Lower leg skin (tissue), 3 donors: ENCODE data around the gene ATF6.

Experiments used
- POLR2A ChIP-seq, 2 donors: fragments of 450-650 bp; IDR thresholded peaks; one replicate each; pipeline ENCODE4 v1.6.1; 2016 to 2017; ENCODE audit warnings: antibody characterized with exemption in 2 of 2, mild to moderate bottlenecking in 1 of 2, moderate library complexity in 1 of 2
- TF ChIP-seq, protein P1 (sequence below), 3 donors: fragments of 450-650 bp; IDR thresholded peaks; one replicate each; pipeline ENCODE4 v1.5.1; 2016; ENCODE audit warnings: antibody characterized with exemption in 3 of 3, mild to moderate bottlenecking in 3 of 3, moderate library complexity in 2 of 3

DNA sequence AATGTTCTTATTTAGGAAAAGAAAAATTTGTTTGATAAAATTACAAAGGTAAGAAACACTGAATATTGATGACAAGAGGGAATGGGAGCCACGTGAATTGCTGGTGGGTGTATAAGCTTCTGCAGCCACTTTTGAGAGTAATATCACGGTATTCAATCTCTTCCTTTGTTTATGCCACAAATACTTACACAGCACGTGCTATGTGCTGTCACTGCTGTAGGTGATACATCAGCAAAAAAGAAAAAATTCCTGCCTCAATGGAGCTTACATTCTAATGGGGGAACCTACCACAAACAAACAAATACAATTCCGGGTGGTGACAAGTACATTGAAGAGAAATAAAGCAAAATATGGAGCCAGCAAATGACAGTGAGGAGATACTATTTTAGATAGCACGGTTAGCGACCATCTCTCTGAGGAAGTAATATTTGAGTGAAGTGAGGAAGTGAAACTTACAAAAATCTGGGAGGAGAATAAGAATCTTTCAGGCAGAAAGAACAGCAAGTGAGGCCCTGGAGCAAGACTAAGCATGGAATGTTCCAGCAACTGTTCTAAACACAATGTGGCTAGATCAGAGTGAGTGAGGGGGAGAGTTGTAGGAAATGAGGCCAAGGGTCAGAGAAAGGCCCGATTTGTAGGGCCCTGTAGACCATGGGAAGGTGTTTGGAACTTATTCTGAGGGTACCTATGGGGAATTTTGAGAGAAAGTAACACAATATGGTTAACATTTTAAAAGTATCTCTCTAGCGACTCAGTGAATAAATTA, 47.4 kb upstream of the ATF6 start:
- TF ChIP-seq POLR2A (IDR thresholded peaks at IDR 0.05), result no peak
- TF ChIP-seq, protein P1, sequence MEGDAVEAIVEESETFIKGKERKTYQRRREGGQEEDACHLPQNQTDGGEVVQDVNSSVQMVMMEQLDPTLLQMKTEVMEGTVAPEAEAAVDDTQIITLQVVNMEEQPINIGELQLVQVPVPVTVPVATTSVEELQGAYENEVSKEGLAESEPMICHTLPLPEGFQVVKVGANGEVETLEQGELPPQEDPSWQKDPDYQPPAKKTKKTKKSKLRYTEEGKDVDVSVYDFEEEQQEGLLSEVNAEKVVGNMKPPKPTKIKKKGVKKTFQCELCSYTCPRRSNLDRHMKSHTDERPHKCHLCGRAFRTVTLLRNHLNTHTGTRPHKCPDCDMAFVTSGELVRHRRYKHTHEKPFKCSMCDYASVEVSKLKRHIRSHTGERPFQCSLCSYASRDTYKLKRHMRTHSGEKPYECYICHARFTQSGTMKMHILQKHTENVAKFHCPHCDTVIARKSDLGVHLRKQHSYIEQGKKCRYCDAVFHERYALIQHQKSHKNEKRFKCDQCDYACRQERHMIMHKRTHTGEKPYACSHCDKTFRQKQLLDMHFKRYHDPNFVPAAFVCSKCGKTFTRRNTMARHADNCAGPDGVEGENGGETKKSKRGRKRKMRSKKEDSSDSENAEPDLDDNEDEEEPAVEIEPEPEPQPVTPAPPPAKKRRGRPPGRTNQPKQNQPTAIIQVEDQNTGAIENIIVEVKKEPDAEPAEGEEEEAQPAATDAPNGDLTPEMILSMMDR (IDR thresholded peaks at IDR 0.05), result no peak
